HEK293 (cell line): Measurements from ENCODE around the gene ACOT7.

Source experiments
- RBAK ChIP-seq: fragments of 450-650 bp; formaldehyde crosslinking; IDR thresholded peaks from 2 replicates; pipeline ENCODE4 v1.5.1; 2016; ENCODE audit warnings: missing biosample characterization, missing genetic modification characterization
- SP7 ChIP-seq: fragments of 450-650 bp; formaldehyde crosslinking; IDR thresholded peaks from 2 replicates; pipeline ENCODE4 v1.5.1; 2016; ENCODE audit warnings: missing biosample characterization, missing genetic modification characterization
- ZNF112 ChIP-seq: fragments of 450-650 bp; formaldehyde crosslinking; IDR thresholded peaks from 2 replicates; pipeline ENCODE4 v1.5.0; 2017; ENCODE audit warnings: missing biosample characterization, missing genetic modification characterization
- ZNF132 ChIP-seq: fragments of 450-650 bp; formaldehyde crosslinking; IDR thresholded peaks from 2 replicates; pipeline ENCODE4 v1.5.1; 2017; ENCODE audit warnings: missing biosample characterization, missing genetic modification characterization, borderline replicate concordance
- ZNF16 ChIP-seq: fragments of 450-650 bp; formaldehyde crosslinking; IDR thresholded peaks from 2 replicates; pipeline ENCODE4 v1.5.1; 2016; ENCODE audit warnings: low read depth, missing biosample characterization, missing genetic modification characterization
- ZNF221 ChIP-seq: fragments of 450-650 bp; formaldehyde crosslinking; IDR thresholded peaks from 2 replicates; pipeline ENCODE4 v1.5.1; 2017; ENCODE audit warnings: missing biosample characterization, missing genetic modification characterization, borderline replicate concordance
- ZNF26 ChIP-seq: fragments of 450-650 bp; formaldehyde crosslinking; IDR thresholded peaks from 2 replicates; pipeline ENCODE4 v1.5.1; 2016; ENCODE audit warnings: missing biosample characterization, missing genetic modification characterization
- ZNF350 ChIP-seq: fragments of 450-650 bp; formaldehyde crosslinking; IDR thresholded peaks from 2 replicates; pipeline ENCODE4 v1.5.0; 2017; ENCODE audit warnings: missing biosample characterization, mild to moderate bottlenecking, missing genetic modification characterization
- ZNF416 ChIP-seq: fragments of 450-650 bp; formaldehyde crosslinking; IDR thresholded peaks from 2 replicates; pipeline ENCODE4 v1.5.1; 2016; ENCODE audit warnings: missing biosample characterization, missing genetic modification characterization
- ZNF514 ChIP-seq: fragments of 450-650 bp; formaldehyde crosslinking; IDR thresholded peaks from 2 replicates; pipeline ENCODE4 v1.5.1; 2016; ENCODE audit warnings: missing biosample characterization, missing genetic modification characterization
- ZNF555 ChIP-seq: fragments of 450-650 bp; formaldehyde crosslinking; conservative IDR thresholded peaks from 2 replicates; pipeline ENCODE4 v1.5.1; 2017; ENCODE audit warnings: missing biosample characterization, mild to moderate bottlenecking, missing genetic modification characterization, inconsistent platforms
- ZNF596 ChIP-seq: fragments of 450-650 bp; IDR thresholded peaks from 2 replicates; pipeline ENCODE4 v1.5.0; 2018; ENCODE audit warnings: missing biosample characterization, mild to moderate bottlenecking, missing genetic modification characterization, moderate library complexity
- ZNF623 ChIP-seq: fragments of 450-650 bp; formaldehyde crosslinking; IDR thresholded peaks from 2 replicates; pipeline ENCODE4 v1.5.1; 2016; ENCODE audit warnings: missing biosample characterization, missing genetic modification characterization
- ZNF654 ChIP-seq: fragments of 450-650 bp; formaldehyde crosslinking; IDR thresholded peaks from 2 replicates; pipeline ENCODE4 v1.5.1; 2016; ENCODE audit warnings: low read depth, missing biosample characterization, missing genetic modification characterization
- ZNF677 ChIP-seq: fragments of 450-650 bp; IDR thresholded peaks from 2 replicates; pipeline ENCODE4 v1.5.0; 2018; ENCODE audit warnings: missing biosample characterization, mild to moderate bottlenecking, missing genetic modification characterization, moderate library complexity
- ZNF768 ChIP-seq: fragments of 450-650 bp; formaldehyde crosslinking; IDR thresholded peaks from 2 replicates; pipeline ENCODE4 v1.5.1; 2018; ENCODE audit warnings: missing biosample characterization, mild to moderate bottlenecking, missing genetic modification characterization
- ZNF776 ChIP-seq: fragments of 450-650 bp; formaldehyde crosslinking; IDR thresholded peaks from 2 replicates; pipeline ENCODE4 v1.5.0; 2017; ENCODE audit warnings: missing biosample characterization, missing genetic modification characterization, borderline replicate concordance
- ZSCAN5A ChIP-seq: fragments of 450-650 bp; formaldehyde crosslinking; IDR thresholded peaks from 2 replicates; pipeline ENCODE4 v1.5.1; 2016; ENCODE audit warnings: missing biosample characterization, missing genetic modification characterization
- TF ChIP-seq, protein P1 (sequence below): IDR thresholded peaks from 2 replicates; pipeline ENCODE4 v1.6.1; 2011; ENCODE audit warnings: mild to moderate bottlenecking, low read depth, low read length, borderline replicate concordance
- TF ChIP-seq, protein P2 (sequence below): fragments of 450-650 bp; formaldehyde crosslinking; IDR thresholded peaks from 2 replicates; pipeline ENCODE4 v1.5.1; 2016; ENCODE audit warnings: missing biosample characterization, missing genetic modification characterization, borderline replicate concordance
- TF ChIP-seq, protein P3 (sequence below): fragments of 450-650 bp; formaldehyde crosslinking; IDR thresholded peaks from 2 replicates; pipeline ENCODE4 v1.5.1; 2016; ENCODE audit warnings: missing biosample characterization, missing genetic modification characterization
- TF ChIP-seq, protein P4 (sequence below): fragments of 450-650 bp; formaldehyde crosslinking; IDR thresholded peaks from 2 replicates; pipeline ENCODE4 v1.5.1; 2017; ENCODE audit warnings: missing biosample characterization, missing genetic modification characterization
- TF ChIP-seq, protein P5 (sequence below): fragments of 450-650 bp; formaldehyde crosslinking; IDR thresholded peaks from 2 replicates; pipeline ENCODE4 v1.5.1; 2017; ENCODE audit warnings: missing biosample characterization, missing genetic modification characterization

The ACOT7 gene

DNA sequence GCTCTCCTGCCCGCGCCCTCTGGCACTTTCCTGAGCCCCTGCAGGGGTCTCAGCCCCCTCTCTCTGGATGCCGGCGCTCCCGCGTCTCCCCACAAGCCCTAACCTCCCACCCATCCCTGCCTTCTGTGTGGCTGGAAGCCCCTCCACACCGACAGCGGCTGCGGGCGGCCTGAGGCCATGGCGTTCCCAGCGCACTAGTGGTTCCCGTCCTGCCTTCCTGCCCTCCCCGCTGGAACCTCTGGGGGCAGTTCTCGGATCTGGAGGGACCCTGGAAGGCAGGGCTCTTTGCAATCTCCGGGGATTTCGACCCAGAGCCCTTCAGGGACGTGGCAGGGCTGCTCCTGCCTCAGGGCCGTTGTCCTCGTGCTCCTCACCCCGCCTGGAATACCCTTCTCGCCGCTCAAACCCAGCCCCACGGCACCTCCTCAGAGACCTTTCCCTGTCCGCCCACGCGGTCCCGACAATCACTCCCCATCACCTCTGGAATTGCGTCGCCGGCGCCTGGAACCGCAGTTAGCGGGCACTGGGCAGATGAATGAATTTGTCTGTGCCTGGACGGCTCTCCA, 30.5 kb upstream of the ACOT7 start (continued):
- TF ChIP-seq ZNF416 (tag by site-specific recombination) (no peak), ZNF555 (tag by site-specific recombination) (no peak), ZNF350 (tag by site-specific recombination) (no peak), ZNF221 (tag by site-specific recombination) (no peak), ZNF623 (tag by site-specific recombination) (no peak), ZNF677 (no peak), ZSCAN5A (no peak), ZNF16 (tag by site-specific recombination) (no peak), ZNF132 (tag by site-specific recombination) (no peak), ZNF112 (no peak), ZNF596 (tag by site-specific recombination) (no peak), ZNF514 (no peak), ZNF776 (no peak), ZNF654 (tag by site-specific recombination) (no peak), ZNF768 (tag by site-specific recombination) (no peak), ZNF26 (no peak), RBAK (tag by site-specific recombination) (no peak), SP7 (tag by site-specific recombination) (peak; percentile 43)
- TF ChIP-seq, protein P1, sequence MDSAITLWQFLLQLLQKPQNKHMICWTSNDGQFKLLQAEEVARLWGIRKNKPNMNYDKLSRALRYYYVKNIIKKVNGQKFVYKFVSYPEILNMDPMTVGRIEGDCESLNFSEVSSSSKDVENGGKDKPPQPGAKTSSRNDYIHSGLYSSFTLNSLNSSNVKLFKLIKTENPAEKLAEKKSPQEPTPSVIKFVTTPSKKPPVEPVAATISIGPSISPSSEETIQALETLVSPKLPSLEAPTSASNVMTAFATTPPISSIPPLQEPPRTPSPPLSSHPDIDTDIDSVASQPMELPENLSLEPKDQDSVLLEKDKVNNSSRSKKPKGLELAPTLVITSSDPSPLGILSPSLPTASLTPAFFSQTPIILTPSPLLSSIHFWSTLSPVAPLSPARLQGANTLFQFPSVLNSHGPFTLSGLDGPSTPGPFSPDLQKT = no peak
- TF ChIP-seq, protein P2, sequence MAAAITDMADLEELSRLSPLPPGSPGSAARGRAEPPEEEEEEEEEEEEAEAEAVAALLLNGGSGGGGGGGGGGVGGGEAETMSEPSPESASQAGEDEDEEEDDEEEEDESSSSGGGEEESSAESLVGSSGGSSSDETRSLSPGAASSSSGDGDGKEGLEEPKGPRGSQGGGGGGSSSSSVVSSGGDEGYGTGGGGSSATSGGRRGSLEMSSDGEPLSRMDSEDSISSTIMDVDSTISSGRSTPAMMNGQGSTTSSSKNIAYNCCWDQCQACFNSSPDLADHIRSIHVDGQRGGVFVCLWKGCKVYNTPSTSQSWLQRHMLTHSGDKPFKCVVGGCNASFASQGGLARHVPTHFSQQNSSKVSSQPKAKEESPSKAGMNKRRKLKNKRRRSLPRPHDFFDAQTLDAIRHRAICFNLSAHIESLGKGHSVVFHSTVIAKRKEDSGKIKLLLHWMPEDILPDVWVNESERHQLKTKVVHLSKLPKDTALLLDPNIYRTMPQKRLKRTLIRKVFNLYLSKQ (tag by site-specific recombination) = no peak
- TF ChIP-seq, protein P3, sequence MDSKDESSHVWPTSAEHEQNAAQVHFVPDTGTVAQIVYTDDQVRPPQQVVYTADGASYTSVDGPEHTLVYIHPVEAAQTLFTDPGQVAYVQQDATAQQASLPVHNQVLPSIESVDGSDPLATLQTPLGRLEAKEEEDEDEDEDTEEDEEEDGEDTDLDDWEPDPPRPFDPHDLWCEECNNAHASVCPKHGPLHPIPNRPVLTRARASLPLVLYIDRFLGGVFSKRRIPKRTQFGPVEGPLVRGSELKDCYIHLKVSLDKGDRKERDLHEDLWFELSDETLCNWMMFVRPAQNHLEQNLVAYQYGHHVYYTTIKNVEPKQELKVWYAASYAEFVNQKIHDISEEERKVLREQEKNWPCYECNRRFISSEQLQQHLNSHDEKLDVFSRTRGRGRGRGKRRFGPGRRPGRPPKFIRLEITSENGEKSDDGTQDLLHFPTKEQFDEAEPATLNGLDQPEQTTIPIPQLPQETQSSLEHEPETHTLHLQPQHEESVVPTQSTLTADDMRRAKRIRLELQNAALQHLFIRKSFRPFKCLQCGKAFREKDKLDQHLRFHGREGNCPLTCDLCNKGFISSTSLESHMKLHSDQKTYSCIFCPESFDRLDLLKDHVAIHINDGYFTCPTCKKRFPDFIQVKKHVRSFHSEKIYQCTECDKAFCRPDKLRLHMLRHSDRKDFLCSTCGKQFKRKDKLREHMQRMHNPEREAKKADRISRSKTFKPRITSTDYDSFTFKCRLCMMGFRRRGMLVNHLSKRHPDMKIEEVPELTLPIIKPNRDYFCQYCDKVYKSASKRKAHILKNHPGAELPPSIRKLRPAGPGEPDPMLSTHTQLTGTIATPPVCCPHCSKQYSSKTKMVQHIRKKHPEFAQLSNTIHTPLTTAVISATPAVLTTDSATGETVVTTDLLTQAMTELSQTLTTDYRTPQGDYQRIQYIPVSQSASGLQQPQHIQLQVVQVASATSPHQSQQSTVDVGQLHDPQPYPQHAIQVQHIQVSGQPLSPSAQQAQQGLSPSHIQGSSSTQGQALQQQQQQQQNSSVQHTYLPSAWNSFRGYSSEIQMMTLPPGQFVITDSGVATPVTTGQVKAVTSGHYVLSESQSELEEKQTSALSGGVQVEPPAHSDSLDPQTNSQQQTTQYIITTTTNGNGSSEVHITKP (tag by site-specific recombination) = no peak
- TF ChIP-seq, protein P4, sequence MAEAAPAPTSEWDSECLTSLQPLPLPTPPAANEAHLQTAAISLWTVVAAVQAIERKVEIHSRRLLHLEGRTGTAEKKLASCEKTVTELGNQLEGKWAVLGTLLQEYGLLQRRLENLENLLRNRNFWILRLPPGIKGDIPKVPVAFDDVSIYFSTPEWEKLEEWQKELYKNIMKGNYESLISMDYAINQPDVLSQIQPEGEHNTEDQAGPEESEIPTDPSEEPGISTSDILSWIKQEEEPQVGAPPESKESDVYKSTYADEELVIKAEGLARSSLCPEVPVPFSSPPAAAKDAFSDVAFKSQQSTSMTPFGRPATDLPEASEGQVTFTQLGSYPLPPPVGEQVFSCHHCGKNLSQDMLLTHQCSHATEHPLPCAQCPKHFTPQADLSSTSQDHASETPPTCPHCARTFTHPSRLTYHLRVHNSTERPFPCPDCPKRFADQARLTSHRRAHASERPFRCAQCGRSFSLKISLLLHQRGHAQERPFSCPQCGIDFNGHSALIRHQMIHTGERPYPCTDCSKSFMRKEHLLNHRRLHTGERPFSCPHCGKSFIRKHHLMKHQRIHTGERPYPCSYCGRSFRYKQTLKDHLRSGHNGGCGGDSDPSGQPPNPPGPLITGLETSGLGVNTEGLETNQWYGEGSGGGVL (tag by site-specific recombination) = no peak
- TF ChIP-seq, protein P5, sequence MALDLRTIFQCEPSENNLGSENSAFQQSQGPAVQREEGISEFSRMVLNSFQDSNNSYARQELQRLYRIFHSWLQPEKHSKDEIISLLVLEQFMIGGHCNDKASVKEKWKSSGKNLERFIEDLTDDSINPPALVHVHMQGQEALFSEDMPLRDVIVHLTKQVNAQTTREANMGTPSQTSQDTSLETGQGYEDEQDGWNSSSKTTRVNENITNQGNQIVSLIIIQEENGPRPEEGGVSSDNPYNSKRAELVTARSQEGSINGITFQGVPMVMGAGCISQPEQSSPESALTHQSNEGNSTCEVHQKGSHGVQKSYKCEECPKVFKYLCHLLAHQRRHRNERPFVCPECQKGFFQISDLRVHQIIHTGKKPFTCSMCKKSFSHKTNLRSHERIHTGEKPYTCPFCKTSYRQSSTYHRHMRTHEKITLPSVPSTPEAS (tag by site-specific recombination) = no peak
